Activated CD4-positive, alpha-beta T cell treated with anti-CD3 and anti-CD28 coated beads for 24 hours (primary cell): ENCODE results near the gene GPR135.
A peak's percentile ranks its signal among the peaks of the same experiment; 100 is the strongest.
"Not testable (repeated sequence)": the region's sequence is repeated elsewhere in the genome, so short reads cannot be mapped to it uniquely, and the experiment has no call there.

Experiments used
- DNase-seq, 2 donors: peaks; one replicate each; pipeline ENCODE4 v3.0.0-alpha.2; 2020; ENCODE audit warnings: low read depth in 2 of 2

Gene GPR135

DNA sequence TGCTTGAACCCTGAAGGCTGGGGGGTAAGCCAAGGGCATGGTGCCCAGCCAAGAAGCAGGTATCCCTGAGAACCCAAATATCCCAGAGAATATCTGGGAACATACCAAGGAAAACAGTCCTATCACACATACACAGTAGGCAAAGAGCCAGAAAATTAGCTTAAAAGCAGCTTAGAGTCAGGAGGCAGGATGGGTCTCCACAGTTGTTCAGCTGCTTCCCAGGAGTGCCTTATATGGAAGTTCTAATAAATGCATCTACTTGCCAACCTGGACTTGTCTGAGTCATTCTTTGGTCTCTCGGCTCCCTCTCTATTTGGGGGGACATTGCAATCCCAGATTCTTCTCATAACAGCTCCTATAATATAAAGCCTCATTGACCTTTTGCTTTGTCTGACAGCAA, 9.0 kb upstream of the GPR135 start:
- no peak for DNase-seq

GRCh38 chr14:59464486-59465315, 479 bp downstream of the GPR135 start:
- DNase-seq = peak; percentile 14 to 29

DNA sequence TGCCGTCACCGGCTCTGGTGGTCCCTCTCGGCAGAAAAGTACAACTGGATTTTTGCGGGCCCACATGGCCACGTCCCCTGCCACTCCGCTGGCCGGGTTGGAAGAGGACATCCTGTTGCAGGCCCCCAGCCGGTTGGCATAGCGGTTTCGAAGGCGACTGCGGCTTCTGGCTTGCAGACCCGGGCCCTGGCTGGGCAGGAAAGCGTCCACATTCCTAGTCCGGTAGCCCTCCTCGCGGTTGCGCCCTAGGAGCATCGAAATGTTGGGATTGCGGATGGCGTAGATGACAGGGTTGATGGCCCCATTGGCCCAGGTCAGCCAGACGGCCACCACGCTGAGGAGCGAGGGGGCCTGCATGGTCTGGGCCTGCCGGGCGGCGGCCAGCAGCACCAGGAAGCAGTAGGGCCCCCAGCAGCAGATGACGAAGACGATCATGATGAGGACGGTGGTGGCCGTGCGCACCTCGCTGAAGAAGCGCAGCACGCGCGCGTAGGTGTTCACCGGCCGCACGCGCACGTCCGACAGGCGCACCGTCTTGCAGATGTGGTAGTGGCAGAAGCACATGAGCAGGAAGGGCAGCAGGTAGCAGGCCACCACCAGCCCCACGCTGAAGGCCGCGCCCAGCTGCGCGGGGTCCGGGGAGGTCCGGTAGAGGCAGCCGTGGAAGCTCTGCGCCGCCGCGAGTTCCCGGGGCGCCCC, 1.2 kb downstream of the GPR135 start:
- no peak for DNase-seq

DNA sequence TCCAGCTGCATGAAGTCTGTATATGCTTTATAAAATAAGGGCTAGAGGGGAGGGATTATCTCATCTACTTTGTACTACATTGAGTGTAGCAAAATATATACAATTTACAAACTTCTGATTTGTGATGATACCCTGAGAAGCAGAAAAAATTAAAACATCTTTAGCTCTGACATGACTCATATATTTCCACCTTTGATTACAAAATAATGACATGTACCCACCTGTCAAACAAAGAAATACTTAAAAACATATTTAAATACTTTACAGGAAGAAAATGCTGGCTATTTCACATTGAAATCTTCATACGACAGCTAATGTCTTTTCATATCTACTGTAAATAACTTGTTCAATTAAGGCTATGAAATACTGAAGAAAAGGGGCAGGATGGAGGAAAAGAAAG, 3.3 kb downstream of the GPR135 start:
- no peak for DNase-seq

DNA sequence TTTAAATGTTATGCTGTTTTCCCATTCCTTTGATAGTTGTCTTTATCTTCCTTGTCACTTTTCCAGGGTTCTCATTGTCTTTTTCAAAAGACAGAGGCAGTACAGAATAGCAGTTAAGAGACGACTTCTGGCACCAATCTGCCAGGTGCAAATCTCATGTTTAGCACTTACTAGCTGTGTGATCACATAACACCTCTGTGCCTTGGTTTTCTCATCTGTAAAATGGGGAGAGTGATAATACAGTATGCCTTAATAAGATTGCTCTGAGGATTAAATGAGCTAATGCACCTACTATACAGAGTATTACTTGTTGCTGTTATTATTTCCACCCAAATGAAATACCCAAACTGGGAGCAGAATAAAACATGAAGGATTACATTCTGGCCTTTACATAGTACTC, 4.8 kb downstream of the GPR135 start:
- no peak for DNase-seq

DNA sequence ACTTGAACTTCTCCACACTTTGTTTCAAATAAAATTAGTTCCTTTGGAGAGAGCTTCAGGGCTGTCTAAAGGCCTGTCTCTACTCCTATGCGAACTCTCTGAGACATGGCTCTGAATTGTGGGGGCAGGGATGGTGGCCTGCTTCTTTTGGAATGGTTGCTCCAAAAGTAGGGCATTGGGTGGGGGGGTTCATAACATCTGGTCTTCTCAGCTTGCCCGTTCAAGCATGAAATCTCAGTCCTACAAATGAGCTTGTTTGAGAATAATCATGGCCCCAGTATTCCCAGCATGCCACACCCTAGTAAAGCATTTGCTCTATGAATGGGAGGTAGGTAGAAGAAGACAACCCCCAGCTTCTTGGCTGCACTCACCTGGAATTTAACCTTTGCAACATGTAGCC, 6.7 kb downstream of the GPR135 start:
- DNase-seq = no peak

- DNase-seq = no peak
These were observed 9.8 kb downstream of the GPR135 start for GRCh38 chr14:59455411-59455810.

GRCh38 chr14:59454139-59454538, 11.0 kb downstream of the GPR135 start:
- no peak for DNase-seq

- no peak for DNase-seq
These were observed 13.3 kb downstream of the GPR135 start for GRCh38 chr14:59451849-59452248.

GRCh38 chr14:59450716-59451115, 14.5 kb downstream of the GPR135 start:
- no peak for DNase-seq

DNA sequence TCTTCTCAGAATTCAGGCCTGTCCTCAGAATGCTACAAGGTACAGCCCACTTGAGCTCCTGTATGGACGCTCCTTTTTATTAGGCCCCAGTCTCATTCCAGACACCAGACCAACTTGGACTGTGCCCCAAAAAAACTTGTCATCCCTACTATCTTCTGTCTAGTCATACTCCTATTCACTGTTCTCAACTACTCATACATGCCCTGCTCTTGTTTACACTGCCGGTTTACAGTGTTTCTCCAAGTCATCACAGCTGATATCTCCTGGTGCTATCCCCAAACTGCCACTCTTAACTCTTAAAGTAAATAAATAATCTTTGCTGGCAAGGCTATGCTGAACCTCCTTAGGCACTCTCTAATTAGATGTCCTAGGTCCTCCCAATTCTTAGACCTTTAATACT, 16.5 kb downstream of the GPR135 start:
- not testable (repeated sequence) for DNase-seq

- DNase-seq = no peak
These were observed 25.8 kb downstream of the GPR135 start for GRCh38 chr14:59439256-59439965.

- DNase-seq = no peak
These were observed 27.0 kb downstream of the GPR135 start for GRCh38 chr14:59438195-59438647.

GRCh38 chr14:59435987-59436386, 29.2 kb downstream of the GPR135 start:
- no peak for DNase-seq

DNA sequence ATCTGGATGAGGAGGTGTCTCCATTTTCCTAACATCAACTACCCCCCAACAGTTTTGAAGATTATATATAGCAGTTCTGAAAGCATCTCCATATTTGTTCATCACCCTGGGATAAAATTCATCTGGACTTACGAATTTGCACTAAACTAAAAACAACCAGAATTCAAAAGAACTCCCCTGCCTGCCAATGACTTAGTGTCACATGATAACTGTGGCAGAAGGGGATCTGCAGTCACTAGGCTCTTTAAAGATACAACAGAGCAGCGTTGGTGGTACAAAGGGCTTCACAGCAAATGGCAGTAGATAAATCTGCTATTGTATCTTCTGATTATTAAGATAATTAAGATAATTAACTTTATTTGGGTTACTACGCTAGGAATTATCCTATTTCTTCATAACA, 30.1 kb downstream of the GPR135 start:
- DNase-seq = no peak

DNA sequence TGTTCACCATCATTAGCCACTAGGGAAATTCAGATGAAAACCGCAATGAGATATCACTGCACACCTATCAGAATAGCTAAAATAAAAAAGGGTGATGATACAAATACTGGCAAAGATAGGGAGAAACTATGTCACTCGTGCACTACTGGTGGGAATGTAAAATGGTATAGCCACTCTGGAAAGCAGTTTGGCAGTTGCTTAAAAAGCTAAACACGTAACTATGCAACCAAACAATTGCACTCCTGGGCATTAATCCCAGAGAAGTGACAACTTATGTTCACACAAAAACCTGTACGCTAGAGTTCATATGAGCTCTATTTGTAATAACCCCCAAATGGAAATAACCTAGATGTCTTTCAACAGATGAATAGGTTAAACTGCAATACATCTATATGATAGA, 35.4 kb downstream of the GPR135 start:
- no peak for DNase-seq

DNA sequence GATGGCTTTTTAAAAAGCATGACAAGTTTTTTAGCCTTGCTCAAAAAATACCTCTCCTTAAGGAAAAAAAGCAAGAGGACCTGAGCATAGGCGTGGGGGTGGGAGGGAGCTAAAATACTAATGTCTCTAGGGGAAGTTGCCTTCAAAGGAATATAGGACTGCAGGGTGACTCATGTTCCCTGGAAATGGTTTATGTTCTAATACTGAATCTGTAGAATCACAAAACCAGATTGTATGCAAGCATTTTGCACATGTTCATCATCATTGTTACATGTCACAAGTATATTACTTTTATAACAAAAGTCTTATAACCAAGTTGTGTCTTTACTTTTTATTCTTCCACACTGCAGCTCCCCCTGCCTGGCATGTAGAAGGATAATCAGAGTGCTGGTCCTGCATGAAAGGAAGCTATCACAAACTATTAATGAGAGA, 36.6 kb downstream of the GPR135 start:
- no peak for DNase-seq

GRCh38 chr14:59427653-59428580, 37.3 kb downstream of the GPR135 start:
- no peak for DNase-seq

DNA sequence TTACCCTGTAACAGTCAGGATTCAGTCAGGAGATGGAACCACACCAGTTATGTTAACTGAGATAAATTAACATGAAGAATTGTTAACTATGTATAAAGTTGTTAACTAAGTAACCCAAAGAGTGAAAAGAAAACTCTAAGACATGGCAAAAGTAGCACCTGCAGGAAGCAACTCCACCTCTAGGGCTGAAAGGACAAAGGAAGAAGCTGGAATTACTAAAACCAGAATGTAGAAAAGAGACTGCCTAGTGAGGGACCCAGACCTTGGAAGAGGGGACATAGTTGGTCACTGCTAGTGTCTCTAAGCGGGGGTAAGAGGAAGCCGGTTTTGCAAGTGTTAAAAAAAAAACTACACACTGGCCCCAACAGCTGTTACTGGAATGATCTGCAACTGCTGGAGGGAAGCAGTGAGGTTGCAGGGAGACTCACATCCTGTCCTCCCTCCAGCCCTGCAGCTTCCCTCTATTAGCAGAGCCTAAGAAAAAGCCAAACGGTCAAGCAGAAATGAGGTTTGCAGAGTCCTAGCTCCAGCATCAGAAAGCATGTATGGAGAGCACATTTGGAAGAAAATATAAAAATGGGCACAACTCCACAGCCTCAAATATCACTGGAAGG, 39.8 kb downstream of the GPR135 start:
- no peak for DNase-seq

DNA sequence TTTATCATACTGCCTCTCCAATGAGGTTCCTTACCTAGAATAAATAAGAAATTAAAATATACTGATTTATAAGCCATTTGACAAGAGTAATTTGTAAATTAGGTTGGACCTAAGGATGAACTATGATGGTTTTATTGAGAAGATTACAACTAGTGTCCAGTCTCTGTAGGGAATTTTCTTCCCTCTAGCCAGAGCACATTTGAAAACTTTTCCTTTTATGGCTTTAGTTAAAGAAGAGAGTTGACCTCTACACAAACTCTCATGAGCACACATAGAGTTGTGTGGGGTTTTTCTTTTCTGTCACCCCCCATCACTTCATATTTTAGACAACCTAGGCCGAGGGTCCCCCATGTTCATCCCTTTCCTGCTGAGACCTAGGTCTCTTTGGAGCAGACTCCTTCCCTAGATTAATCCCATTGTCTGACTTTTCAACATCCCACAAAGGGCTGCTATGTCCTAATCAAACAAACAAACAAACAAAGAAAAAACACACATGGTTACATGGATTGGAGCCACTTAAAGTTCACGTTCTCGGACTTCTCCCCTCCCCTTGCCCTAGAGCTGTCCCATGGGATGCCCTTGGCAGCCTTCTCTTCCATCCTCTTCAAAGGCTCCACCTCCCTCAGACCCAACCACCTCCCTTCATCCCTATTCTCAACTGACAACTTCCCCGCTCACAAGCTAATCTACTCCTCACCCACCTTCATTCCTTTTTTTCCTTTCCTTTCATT, 40.7 kb downstream of the GPR135 start:
- DNase-seq = no peak
